Spleen (tissue), 11 donors: ENCODE data around the gene PRKG1. TPM values are rescaled to one million over a fixed set of nuclear protein-coding genes. Genes with fewer than 3 reads are reported as not detected.
A peak's percentile ranks its signal among the peaks of the same experiment; 100 is the strongest.

ENCODE experiments used
- DNase-seq: peaks from one replicate; pipeline ENCODE4 v3.0.0-alpha.2; 2020
- H3K27ac ChIP-seq, 8 donors: fragments of 200-600 bp; sonication (generic) in 7 of 8; 1 replicate in 4 of 8; 2 replicates in 4 of 8; pipeline versions ENCODE4 v1.5.0 to v1.8.0; 2016 to 2021; ENCODE audit warnings: inconsistent platforms in 4 of 8, mild to moderate bottlenecking in 4 of 8, moderate library complexity in 1 of 8
- H3K27me3 ChIP-seq, 7 donors: fragments of 200-600 bp; sonication (generic) in 6 of 7; replicated peaks in 1 of 7; 1 replicate in 4 of 7; 2 replicates in 3 of 7; pipeline versions ENCODE4 v1.5.0 to v1.8.0; 2016 to 2021; ENCODE audit warnings: inconsistent platforms in 3 of 7, mild to moderate bottlenecking in 1 of 7
- H3K36me3 ChIP-seq, 6 donors: fragments of 200-600 bp; sonication (generic) in 5 of 6; 1 replicate in 4 of 6; 2 replicates in 2 of 6; pipeline versions ENCODE4 v1.5.0 to v1.8.0; 2016 to 2021; ENCODE audit warnings: inconsistent platforms in 2 of 6
- H3K4me1 ChIP-seq, 6 donors: fragments of 200-600 bp; sonication (generic) in 5 of 6; 1 replicate in 3 of 6; 2 replicates in 3 of 6; pipeline versions ENCODE4 v1.5.0 to v1.8.0; 2016 to 2021; ENCODE audit warnings: inconsistent platforms in 3 of 6
- H3K4me3 ChIP-seq, 8 donors: fragments of 200-600 bp; sonication (generic) in 7 of 8; 1 replicate in 4 of 8; 2 replicates in 4 of 8; pipeline versions ENCODE4 v1.5.0 to v1.8.0; 2016 to 2021; ENCODE audit warnings: inconsistent platforms in 4 of 8, mild to moderate bottlenecking in 4 of 8, moderate library complexity in 2 of 8
- H3K9me3 ChIP-seq, 8 donors: fragments of 200-600 bp; sonication (generic) in 7 of 8; 1 replicate in 4 of 8; 2 replicates in 4 of 8; pipeline versions ENCODE4 v1.5.0 to v1.8.0; 2016 to 2021; ENCODE audit warnings: inconsistent platforms in 4 of 8
- CTCF ChIP-seq, 11 experiments: fragments of 200-600 bp in 7 of 11; fragments of 450-650 bp in 4 of 11; sonication (generic) in 4 of 11; IDR thresholded peaks in 8 of 11; conservative IDR thresholded peaks in 3 of 11; 1 replicate in 7 of 11; 2 replicates in 4 of 11; pipeline versions ENCODE4 v1.4.0 to v1.8.0; 2016 to 2021; ENCODE audit warnings: antibody characterized with exemption in 11 of 11, inconsistent platforms in 4 of 11, mild to moderate bottlenecking in 1 of 11
- POLR2A ChIP-seq, 3 donors: fragments of 450-650 bp; IDR thresholded peaks; one replicate each; pipeline ENCODE4 v1.5.1; 2017; ENCODE audit warnings: antibody characterized with exemption in 3 of 3, mild to moderate bottlenecking in 1 of 3
- POLR2AphosphoS5 ChIP-seq, 3 donors: sonication (generic); formaldehyde crosslinking; IDR thresholded peaks; one replicate each; pipeline ENCODE4 v1.5.1; 2017; ENCODE audit warnings: antibody characterized with exemption in 3 of 3
- WGBS, 5 donors: extraction: QIAGEN DNeasy Blood & Tissue Kit in 3 of 5; methylation state at CpG; one replicate each; pipeline versions ENCODE4 v1.1.5 to v1.1.7; 2013 to 2018; 5-methylcytosine and 5-hydroxymethylcytosine counted together
- intact Hi-C: fragments of 100-400 bp; cut with DNase I; formaldehyde crosslinking; loops from one replicate; pipeline ENCODE4 v1.15.0; 2023; ENCODE audit warnings: low total_unique reads
- polyA plus RNA-seq, 3 donors: library from polyadenylated mRNA; stranded (reverse); fragments of 200-250 nt; gene quantifications; one replicate each; pipeline ENCODE4 v1.2.1, GENCODE V29; 2013
- total RNA-seq, 7 donors: library from RNA; depleted of rRNA in 3 of 7; stranded (reverse); fragments of >200 nt in 3 of 7; fragmentation: NEBNext Ultra II Directional in 4 of 7; extraction: Animal tissue kit (Norgen Biotek cat#: 25700) in 4 of 7; gene quantifications; one replicate each; pipeline versions ENCODE4 v1.1.0 to v1.2.1, GENCODE V29; 2016 to 2021
- donor health status: healthy with polysubstance abuse.
- donor health status: DM: no; HTN: no; CAD: no; lungs with moderate emphysema.
- donor health status: DM: no; HTN: no; CAD: no.
- donor health status: Bipolar disorder and iron deficiency.
- donor health status: healthy.
- donor health status: DM: no; HTN: no; CAD: no.
- donor health status: DM: yes; HTN: yes; CAD: no.

PRKG1 gene
- total and polyA plus RNA-seq, 10 donors: 0.65 to 10.5 (median 7.2) TPM

- H3K4me3 ChIP-seq: no peak overlapping the region
- TF ChIP-seq CTCF (IDR thresholded peaks at IDR 0.05 in 8 of 11, conservative IDR thresholded peaks at IDR 0.05 in 3 of 11): no peak
- TF ChIP-seq POLR2AphosphoS5 (IDR thresholded peaks at IDR 0.05): no peak
- no peak for TF ChIP-seq POLR2A (IDR thresholded peaks at IDR 0.05)
Observed at GRCh38 chr10:51082857-51083256, 8.6 kb downstream of the PRKG1 start.

GRCh38 chr10:51083356-51083853, 9.1 kb downstream of the PRKG1 start:
- H3K4me1 ChIP-seq: no peaks in the 10 kb centered on the region
- H3K27me3 ChIP-seq: peaks cover 0 to 5% (median 0%) of the 10 kb centered on the region in 7 donors
- H3K36me3 ChIP-seq: no peaks in the 10 kb centered on the region
- intact Hi-C loops: no loop called here
- WGBS, 5 donors: 47 to 56% (median 52%) methylated on average over 6 of the region's 6 CpGs
- H3K27ac ChIP-seq: peak overlapping the region in 2 of 8 donors; percentile 7 to 23
- TF ChIP-seq CTCF (IDR thresholded peaks at IDR 0.05 in 8 of 11, conservative IDR thresholded peaks at IDR 0.05 in 3 of 11) (no peak), POLR2A (IDR thresholded peaks at IDR 0.05) (no peak), POLR2AphosphoS5 (IDR thresholded peaks at IDR 0.05) (no peak)
- H3K4me3 ChIP-seq: no peak overlapping the region
- no peaks in the 10 kb centered on the region for H3K9me3 ChIP-seq
- DNase-seq: no peak

More at GRCh38 chr10:51082857-51083256, 8.6 kb downstream of the PRKG1 start:
- H3K27ac ChIP-seq: peak overlapping the region in 2 of 8 donors; percentile 3 to 7
- intact Hi-C loops: no loop called here
- H3K9me3 ChIP-seq: no peaks in the 10 kb centered on the region
- DNase-seq: no peak
- H3K27me3 ChIP-seq: peaks cover 0 to 6% (median 0%) of the 10 kb centered on the region in 7 donors
- no peaks in the 10 kb centered on the region for H3K36me3 ChIP-seq
- no peaks in the 10 kb centered on the region for H3K4me1 ChIP-seq

GRCh38 chr10:51085204-51085603, 10.9 kb downstream of the PRKG1 start:
- H3K9me3 ChIP-seq: no peaks in the 10 kb centered on the region
- peaks cover 0 to 4% (median 0%) of the 10 kb centered on the region in 7 donors for H3K27me3 ChIP-seq
- H3K4me1 ChIP-seq: no peaks in the 10 kb centered on the region
- TF ChIP-seq POLR2A (IDR thresholded peaks at IDR 0.05): no peak
- no peak for TF ChIP-seq CTCF (IDR thresholded peaks at IDR 0.05 in 8 of 11, conservative IDR thresholded peaks at IDR 0.05 in 3 of 11)
- no peak for TF ChIP-seq POLR2AphosphoS5 (IDR thresholded peaks at IDR 0.05)
- 79 to 90% (median 87%) methylated on average over 5 of the region's 5 CpGs for WGBS, 5 donors
- no peaks in the 10 kb centered on the region for H3K36me3 ChIP-seq
- intact Hi-C loops: no loop called here
- no peak for DNase-seq
- H3K27ac ChIP-seq: no peak overlapping the region
- no peak overlapping the region for H3K4me3 ChIP-seq

GRCh38 chr10:51086710-51087109, 12.4 kb downstream of the PRKG1 start:
- H3K27me3 ChIP-seq: no peaks in the 10 kb centered on the region
- DNase-seq: no peak
- H3K4me1 ChIP-seq: no peaks in the 10 kb centered on the region
- no peak overlapping the region for H3K4me3 ChIP-seq
- intact Hi-C loops: no loop called here
- WGBS, 5 donors: 70 to 78% (median 74%) methylated on average over 4 of the region's 4 CpGs
- no peaks in the 10 kb centered on the region for H3K36me3 ChIP-seq
- no peaks in the 10 kb centered on the region for H3K9me3 ChIP-seq
- TF ChIP-seq POLR2A (IDR thresholded peaks at IDR 0.05) (no peak), POLR2AphosphoS5 (IDR thresholded peaks at IDR 0.05) (no peak), CTCF (IDR thresholded peaks at IDR 0.05 in 8 of 11, conservative IDR thresholded peaks at IDR 0.05 in 3 of 11) (no peak)
- H3K27ac ChIP-seq: no peak overlapping the region
